HG03521 (cell line): Measurements from ENCODE around the gene PGAP3.

ENCODE experiments used
- ATAC-seq: cut with Tn5 transposase; IDR thresholded peaks from one replicate; pipeline ENCODE4 v1.9.1; 2021; ENCODE audit warnings: mild to moderate bottlenecking, moderate library complexity; ENCODE audit not compliant: unreplicated experiment

Gene PGAP3

DNA sequence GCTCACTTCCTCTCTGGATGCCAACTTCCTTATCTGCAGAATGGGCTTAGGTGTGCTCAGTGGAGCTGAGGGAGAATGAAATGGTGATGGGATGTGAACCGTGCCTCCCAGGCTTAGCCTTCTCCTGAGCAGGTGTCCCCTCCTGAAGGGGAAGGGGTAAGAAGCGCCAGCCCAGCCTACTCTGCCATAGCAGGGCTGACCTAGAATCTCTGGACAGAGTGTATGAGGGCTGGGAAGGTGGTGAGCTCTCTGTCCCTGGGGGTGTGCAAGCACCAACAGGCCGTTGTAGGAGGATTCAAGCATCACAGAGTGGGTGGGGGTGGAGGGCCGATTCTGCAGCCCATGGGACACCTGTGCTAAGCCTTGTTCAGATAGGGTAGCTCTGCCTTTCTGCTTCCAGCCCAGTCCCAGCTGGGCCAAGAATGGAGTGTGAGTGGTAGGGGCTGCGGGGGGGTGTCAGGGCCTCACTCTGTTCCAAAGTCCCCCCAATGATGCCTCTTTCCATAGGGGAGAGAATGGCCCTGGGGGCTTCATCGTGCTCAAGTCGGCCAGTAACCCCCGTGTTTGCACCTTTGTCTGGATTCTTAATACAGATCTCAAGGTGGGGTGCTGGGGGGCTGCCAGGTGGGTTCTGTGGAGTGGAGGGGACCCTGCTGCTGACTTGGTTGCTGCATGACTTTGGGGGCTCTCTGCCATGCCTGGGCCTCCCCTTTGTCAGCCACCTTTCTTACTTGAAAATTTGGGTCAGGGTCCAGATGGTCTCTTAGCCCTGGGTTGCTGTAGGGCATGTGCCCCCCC lies 25.9 kb downstream of the PGAP3 start:
- no peak for ATAC-seq

DNA sequence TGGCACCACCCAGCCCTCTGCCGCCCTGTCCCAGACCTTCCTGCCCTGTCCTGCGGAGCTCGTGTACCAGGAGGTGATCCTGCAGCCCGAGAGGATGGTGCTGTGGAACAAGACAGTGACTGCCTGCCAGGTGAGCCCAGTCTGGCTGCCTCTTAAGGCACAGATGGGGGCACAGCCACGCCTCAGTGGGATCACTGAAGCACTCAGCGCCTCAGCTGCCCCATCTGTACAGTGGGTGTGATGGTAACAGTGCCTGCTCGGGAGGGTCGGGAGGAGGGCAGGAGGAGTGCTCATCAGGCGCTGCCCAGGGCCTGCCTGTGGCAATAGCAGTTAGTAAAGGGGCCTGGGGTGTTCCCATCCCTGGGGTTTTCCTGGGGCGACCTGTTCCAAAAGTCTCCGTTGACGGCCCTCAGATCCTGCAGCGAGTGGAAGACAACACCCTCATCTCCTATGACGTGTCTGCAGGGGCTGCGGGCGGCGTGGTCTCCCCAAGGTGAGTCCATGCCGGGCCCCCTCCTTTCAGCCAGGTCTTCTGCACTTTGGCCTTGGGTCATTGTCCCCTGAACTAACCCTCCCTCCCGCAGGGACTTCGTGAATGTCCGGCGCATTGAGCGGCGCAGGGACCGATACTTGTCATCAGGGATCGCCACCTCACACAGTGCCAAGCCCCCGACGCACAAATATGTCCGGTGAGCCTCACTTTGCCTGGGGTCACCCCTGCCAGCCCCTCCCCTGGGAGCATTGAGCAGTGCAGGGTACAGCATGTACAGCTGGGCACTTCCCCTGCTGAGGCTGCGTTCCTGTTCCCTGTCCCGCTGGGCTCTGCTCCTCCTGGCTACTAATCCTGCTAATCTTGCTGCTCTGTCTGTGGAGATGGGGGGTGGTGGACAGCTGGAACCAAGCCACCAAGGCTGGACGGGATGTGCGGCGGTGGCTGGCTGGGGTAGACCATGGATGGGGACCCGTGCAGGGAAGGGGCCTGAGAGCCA lies 27.2 kb downstream of the PGAP3 start:
- no peak for ATAC-seq

DNA sequence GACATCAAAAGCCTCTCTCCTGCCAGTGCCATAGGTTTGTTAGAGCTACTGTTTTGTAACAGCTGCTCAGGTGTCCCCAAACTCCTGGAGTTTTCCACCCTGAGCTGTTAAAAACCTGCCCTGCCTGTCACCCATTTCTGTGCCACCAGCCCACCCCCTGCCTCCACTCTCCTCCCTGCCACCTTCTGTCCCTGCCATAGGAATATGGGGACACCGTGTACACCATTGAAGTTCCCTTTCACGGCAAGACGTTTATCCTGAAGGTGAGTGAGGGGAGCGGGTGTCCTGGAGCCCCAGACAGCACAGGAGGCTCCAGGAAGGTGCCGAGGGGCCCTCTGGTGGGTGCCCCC lies 27.9 kb downstream of the PGAP3 start:
- no peak for ATAC-seq

DNA sequence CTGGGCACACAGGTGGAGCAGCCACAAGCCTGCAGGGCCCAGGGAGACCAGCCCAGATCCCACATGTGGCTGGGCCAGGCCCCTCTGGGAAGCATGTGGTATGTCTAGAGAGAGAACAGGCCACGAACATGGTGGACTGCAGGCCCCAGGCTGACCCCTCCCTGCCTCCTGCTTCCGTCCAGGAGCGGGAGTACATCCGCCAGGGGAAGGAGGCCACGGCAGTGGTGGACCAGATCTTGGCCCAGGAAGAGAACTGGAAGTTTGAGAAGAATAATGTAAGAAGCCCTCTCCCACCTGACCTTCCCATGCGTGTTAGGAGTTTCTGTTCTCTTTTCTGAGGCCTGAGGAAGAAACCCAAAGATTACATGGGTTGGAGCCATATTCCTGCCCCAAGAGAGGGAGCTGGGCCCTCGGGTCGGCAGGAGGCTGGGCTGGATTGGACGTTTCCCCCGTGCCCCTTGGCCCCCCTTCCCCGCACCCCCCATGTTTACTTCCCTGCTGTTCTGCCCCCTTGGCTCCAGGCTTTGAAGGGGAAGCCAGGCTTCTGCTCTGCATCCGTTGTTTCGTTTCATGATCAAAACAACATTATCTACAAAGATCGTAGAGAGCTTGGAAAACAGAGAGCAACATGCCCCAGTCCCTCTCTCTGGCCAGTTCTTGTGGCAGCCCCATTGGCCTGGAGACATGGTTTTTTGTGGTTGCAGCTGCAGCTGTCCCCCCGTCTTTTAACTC lies 28.4 kb downstream of the PGAP3 start:
- no peak for ATAC-seq

DNA sequence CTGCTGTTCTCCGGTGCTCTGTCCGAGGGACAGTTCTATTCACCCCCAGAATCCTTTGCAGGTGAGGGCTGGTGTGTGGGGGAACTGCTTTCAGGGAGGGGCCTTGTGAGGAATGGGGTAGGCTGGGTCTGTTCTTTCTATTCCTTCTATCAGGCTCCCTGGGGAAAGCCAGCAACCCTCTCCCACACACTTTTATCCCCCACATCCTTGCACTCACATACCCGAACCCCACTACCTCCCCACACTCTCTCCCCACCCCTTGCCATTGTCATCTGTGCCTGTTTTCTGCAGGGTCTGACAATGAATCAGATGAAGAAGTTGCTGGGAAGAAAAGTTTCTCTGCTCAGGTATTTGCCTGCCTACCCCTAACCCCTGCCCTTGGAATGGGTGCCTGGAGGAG lies 29.1 kb downstream of the PGAP3 start:
- ATAC-seq = no peak

DNA sequence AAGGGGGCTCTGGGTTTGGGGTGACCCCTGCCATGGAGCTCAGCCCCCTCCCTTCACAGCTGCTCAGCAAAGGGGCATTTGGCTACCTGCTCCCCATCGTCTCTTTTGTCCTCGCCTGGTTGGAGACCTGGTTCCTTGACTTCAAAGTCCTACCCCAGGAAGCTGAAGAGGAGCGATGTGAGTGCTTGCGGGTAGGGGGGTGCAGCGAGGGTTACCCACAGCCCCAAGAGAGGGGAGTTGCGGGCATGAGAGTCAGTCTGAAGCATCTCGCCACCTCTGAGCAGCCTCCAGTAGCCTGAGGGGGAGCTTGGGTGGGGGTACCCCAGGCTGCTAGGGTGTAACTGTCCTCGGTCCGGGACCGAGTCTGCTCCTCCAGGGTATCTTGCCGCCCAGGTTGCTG lies 29.5 kb downstream of the PGAP3 start:
- ATAC-seq = no peak

DNA sequence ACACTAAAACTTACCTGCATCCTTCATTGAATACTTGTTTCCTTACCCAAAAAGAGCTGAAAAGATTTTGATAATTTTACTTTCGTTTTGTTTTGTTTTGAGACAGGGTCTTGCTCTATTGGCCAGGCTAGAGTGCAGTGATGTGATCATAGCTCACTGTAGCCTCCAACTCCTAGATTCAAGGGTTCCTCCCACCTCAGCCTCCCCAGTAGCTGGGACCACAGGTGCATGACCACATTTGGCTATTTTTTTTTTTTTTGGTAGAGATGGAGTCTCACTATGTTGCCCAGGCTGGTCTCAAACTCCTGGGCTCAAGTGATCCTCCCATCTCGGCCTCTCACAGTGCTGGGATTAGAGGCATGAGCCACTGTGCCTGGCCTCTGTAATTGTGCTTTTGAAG lies 32.8 kb downstream of the PGAP3 start:
- no peak for ATAC-seq

DNA sequence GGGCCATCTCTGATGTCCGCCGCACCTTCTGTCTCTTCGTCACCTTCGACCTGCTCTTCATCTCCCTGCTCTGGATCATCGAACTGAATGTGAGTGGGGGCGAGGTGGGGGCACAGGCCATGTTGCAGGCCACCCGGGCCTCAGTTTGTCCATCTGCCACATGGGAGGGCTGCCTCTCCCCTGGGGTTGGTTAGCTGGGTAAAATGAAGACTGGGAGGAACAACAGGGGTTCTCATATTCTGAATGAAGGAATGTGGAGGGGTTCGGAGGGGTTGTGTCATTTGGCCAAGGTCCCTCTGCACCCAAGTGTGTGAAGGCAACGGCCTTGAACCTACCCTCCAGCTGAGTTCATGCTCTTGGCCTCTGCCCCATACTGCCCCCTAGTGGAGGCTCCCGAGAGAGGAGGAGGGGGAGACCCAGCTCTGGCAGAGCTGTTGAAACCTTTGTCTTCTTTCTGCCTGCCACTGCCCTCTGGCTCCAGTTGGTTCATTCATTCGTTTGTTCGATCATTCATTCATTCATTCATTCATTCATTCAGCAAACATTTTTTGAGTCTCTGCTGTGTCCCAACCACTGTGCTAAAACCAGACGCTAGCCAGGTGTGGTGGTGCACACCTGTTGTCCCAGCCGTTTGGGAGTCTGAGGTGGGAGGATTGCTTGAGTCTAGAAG lies 34.1 kb downstream of the PGAP3 start:
- ATAC-seq = no peak

DNA sequence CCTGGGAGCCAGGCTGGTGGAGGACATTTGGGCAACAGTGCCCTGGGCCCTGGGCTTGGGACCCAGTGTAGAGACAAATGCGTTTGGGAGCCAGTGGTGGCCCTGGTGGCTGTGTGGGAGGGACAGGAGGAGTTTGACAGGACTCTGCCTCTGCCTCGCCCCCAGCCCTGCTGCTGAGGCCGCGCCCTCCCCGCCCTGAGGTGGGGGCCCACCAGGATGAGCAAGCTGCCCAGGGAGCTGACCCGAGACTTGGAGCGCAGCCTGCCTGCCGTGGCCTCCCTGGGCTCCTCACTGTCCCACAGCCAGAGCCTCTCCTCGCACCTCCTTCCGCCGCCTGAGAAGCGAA lies 34.6 kb downstream of the PGAP3 start:
- no peak for ATAC-seq

DNA sequence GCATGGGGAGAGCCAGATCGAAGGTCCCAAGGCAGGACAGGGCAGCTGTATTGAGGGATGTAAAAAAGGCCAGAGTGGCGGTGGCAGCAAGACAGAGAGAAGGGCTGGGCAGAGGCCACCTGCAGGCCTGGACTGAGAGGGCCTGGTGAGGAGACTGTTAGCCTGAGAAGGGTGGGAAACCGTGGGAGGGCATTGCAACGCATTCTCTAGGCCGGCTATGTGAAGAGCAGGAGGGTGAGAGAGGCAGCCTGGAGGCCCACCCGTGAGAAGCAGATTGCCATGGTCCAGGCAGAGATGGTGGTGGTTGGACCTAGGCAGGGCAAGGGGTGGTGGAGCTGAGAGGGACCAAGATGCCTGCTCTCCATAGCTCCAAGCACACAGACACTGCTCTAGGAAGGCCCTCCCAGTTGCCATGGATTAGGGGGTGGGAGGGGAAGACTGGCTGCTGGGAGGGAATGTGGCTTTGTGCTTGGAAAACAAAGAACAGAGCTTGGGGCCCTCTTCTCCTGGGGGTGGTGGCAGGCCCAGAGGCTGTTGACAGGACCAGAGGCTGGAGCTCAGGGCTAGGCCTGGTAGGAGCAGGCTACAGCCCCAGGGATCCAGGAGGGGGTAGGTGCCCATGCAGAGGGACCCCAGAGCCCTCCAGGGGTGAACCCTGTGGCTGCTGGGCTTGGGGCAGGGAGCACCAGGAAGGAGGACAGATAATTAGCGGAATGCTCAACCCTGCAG lies 35.1 kb downstream of the PGAP3 start:
- ATAC-seq = no peak

DNA sequence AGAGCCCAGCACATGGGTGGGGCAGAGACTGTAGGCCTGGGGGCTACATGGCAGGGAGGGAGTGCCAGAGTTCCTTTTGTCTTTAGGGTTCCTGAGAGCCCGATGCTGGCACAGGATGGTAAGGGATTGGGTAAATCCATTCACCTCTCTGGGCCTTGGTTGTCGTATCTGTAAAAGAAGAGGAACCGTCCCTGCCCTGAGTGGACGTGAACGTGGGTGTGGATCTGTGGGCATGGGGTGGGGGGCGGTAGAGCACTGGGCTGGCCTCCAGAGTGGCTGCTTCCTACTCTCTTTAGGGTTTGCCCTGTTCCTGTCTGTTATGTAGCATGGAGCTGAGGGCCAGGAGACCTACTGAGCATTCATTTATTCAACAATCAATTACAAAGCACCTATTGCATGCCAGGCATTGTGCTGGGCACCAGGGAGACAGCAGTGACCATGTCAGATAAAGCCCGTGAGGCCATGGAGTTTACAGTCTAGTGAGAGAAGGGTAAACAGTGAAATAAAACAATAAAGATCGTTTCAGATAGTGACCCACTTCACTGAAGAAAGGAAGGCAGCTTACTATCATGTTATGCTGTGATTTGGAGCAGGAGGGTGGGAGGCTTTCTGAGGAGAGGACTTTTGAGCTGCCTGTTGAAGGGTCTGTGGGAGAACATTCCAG lies 35.8 kb downstream of the PGAP3 start:
- ATAC-seq = no peak

DNA sequence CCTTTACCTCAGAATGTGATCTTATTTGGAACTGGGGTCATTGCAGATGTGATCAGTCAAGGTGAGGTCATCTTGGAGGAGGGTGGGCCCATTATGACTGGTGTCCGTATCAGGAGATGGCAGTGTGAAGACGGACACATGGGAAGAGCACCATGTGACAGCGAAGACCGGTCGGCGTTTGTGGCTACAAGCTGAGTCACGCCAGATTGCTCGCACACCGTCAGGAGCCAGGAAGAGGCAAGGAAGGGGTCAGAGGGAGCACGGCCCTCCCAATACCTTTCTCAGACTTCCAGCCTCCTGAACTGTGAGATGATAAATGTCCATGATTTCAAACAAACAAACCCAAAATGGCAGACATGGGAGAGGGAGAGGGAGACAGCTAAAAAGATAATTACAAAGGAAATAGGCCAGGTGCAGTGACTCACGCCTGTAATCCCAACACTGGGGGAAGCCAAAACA lies 37.7 kb downstream of the PGAP3 start:
- ATAC-seq = no peak

DNA sequence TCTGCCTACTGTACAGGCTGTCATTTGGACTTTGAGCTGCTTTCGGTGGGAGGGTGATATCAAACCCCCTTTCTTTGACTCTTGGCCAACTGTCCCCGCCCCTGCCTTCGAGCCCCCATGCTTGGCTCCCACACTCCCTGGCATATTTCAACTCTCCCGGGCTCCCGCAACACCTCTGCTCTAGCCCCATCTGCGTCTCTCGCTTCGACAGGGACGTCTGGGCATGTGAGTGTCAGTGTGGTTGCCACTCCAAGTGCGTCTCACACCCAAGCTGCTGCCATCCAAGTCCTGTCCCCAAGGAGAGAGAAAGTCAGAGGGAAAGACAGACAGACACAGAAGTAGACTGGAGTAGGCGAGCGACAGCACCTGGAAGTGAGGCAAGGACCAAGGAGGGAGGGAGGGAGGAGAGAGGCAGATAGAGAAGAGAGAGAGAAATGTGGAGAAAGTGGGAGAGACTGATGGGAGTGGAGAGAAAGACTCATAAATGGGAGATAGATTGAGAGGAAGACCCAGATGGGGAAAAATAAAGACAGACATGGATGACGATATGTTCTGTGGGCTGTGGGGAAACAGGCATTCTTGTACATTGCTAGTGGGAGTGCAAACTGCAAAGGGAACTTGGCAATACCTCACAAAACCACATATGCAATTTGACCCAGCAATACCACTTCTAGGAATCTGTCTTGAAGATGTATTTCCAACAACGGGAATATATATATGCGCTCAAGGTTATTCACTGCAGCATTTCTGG lies 39.1 kb downstream of the PGAP3 start:
- no peak for ATAC-seq

DNA sequence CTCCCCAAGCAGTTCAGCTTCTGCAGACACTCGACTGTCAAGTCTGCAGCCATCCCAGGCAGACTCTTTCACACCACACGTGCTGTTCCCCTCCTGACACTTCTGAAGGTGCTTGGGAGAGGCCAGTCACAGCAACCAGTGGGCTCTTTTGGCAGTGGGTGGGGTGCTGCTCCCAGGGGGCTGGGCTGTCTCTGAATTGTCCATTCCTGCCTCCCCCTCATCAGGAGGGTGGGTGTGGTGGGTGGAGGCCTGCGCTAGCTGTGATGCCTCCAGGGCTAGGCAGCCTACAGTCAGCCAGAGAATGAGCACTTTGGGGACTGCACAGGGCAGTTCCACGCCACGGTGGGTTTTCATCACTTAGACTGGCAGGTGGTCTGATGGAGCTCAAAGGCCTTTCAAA lies 40.6 kb downstream of the PGAP3 start:
- no peak for ATAC-seq

DNA sequence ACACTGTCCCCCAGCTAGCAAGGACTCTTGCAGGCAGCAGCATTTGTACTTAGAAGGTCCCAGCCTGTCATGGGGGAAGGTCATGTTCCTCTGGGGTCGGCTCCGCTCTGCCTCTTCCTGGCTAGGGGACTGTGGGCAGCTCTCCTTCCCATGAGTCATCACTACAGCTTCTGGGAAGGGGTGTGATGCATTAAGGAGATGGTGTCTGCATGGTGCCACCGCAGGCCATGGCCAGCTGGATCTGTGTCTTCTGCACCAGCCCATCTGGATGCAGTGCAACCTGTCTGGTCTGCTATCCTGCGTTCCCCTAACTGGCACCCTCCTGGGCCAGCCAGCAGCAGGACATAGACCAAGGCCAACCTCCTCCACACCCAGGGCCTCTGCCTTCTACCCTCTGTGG lies 44.6 kb downstream of the PGAP3 start:
- ATAC-seq = no peak

DNA sequence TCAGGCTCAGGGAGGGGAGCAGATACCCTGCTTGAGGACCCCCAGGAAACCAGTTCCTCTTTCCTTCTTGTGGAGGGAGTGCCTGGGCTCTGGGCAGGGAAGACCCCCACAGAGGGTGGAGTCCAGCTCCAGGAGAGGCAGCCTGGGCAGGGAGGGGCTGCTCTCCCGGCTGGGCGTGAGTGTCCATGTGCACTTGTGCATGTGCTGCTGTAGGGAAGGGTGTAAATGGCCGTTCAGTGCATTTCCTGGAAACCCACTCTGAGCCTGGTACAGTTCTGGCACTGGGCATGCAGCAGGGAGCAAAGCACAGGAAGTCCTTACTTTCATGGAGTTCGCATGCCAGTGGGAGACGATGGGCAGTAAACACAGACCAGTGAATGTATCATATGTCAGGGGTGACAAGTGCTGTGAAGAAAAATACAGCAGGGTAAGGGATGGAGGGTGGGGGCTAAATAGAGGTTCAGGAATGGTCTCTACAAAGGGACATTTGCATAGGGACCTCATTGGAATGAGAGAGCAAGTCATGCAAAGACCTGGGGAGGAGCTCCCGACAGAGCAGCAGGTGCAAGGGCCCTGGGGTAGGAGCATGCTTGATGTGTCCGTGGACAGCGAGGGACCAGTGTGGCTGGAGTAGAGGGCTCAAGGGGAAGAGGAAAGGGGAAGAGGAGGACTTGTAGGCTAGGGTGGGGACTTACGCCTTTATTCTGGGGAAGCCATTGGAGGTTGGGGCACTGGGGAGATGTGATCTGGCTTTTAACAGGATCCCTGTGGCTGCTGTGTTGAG lies 45.4 kb downstream of the PGAP3 start:
- ATAC-seq = no peak

DNA sequence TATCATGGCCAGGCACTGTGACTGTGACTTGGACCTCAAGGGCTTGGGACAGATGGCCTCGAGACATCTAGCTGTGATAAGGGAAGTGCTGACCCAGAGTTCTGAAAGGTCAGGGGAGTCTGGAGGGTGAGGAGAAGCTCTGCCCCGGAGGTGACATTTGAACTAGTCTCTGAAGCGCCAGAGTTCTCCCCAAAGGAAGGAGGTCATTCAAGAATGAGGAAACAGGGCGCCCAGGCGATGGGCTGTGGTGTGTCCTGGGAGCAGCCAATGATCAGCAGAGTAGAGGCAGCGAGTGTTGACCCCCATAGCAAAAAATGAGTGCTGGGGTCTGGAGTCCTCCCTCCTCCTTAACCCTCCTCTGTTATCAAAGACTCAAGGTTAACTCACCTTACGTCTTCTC lies 46.0 kb downstream of the PGAP3 start:
- ATAC-seq = no peak

DNA sequence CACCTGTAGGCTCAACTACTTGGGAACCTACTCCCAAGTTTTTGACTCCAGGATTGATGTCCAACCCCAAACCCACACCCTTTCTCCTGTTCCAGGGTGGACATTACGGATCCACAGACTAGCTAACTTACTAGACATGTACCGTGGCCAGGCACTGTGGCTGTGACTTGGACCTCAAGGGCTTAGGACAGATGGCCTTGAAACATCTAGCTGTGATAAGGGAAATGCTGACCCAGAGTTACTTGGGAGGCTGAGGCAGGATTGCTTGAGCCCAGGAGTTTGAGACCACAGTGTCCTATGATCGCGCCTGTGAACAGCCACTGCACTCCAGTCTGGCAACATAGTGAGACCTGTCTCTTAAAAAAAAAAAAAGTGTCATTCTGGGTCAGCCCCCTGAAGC lies 46.8 kb downstream of the PGAP3 start:
- ATAC-seq = no peak
